ENCODE data around the gene TSTD2. TPM values are rescaled to one million over a fixed set of nuclear protein-coding genes. Genes with fewer than 3 reads are reported as not detected.
A peak's percentile ranks its signal among the peaks of the same experiment; 100 is the strongest.

TSTD2 gene
- total and polyA plus RNA-seq, 4 donors, result 5.8 to 27.2 (median 18.1) TPM

- WGBS, 2 donors, result 71 to 78% methylated on average over 9 of the region's 9 CpGs
- Histone ChIP-seq H3K4me1 (ENCODE audit: control insufficient read depth in 1 of 2, insufficient read depth in 2 of 2, low read length in 2 of 2) (peaks cover 0 to 2% of the 10 kb centered on the region in 2 donors), H3K27ac (ENCODE audit: low read depth in 1 of 2, low read length in 2 of 2) (no peak overlapping the region), H3K36me3 (ENCODE audit: control insufficient read depth in 1 of 2, insufficient read depth in 2 of 2, low read length in 1 of 2) (peaks cover 4 to 7% of the 10 kb centered on the region in 2 donors), H3K4me3 (ENCODE audit: low read length in 2 of 2) (no peak overlapping the region), H3K9me3 (ENCODE audit: control insufficient read depth, low read length) (no peaks in the 10 kb centered on the region), H3K27me3 (ENCODE audit: control insufficient read depth in 1 of 2, insufficient read depth in 2 of 2, low read length in 1 of 2) (no peaks in the 10 kb centered on the region)
- intact Hi-C loops (cut with DNase I), result no loop called here
- no peak for ATAC-seq (ENCODE audit: low FRiP score)
- DNase-seq, result no peak
Observed at GRCh38 chr9:97567182-97567893, 65.8 kb downstream of the TSTD2 start.

GRCh38 chr9:97565262-97565661 lies 67.9 kb downstream of the TSTD2 start:
- DNase-seq (no peak), ATAC-seq (ENCODE audit: low FRiP score) (no peak)
- Histone ChIP-seq H3K4me1 (ENCODE audit: control insufficient read depth in 1 of 2, insufficient read depth in 2 of 2, low read length in 2 of 2) (peaks cover 0 to 2% of the 10 kb centered on the region in 2 donors), H3K9me3 (ENCODE audit: control insufficient read depth, low read length) (no peaks in the 10 kb centered on the region), H3K27me3 (ENCODE audit: control insufficient read depth in 1 of 2, insufficient read depth in 2 of 2, low read length in 1 of 2) (no peaks in the 10 kb centered on the region), H3K4me3 (ENCODE audit: low read length in 2 of 2) (no peak overlapping the region), H3K36me3 (ENCODE audit: control insufficient read depth in 1 of 2, insufficient read depth in 2 of 2, low read length in 1 of 2) (peaks cover 1 to 5% of the 10 kb centered on the region in 2 donors), H3K27ac (ENCODE audit: low read depth in 1 of 2, low read length in 2 of 2) (no peak overlapping the region)
- intact Hi-C loops (cut with DNase I), result no loop called here
- 86 to 96% methylated on average over 5 of the region's 5 CpGs for whole genome bisulfite sequencing, 2 donors

GRCh38 chr9:97564291-97565175 lies 68.6 kb downstream of the TSTD2 start:
- Histone ChIP-seq H3K36me3 (ENCODE audit: control insufficient read depth in 1 of 2, insufficient read depth in 2 of 2, low read length in 1 of 2) (peaks cover 0 to 5% of the 10 kb centered on the region in 2 donors), H3K27ac (ENCODE audit: low read depth in 1 of 2, low read length in 2 of 2) (peak overlapping the region in 1 of 2 donors; percentile 66), H3K4me3 (ENCODE audit: low read length in 2 of 2) (no peak overlapping the region), H3K9me3 (ENCODE audit: control insufficient read depth, low read length) (no peaks in the 10 kb centered on the region), H3K27me3 (ENCODE audit: control insufficient read depth in 1 of 2, insufficient read depth in 2 of 2, low read length in 1 of 2) (no peaks in the 10 kb centered on the region), H3K4me1 (ENCODE audit: control insufficient read depth in 1 of 2, insufficient read depth in 2 of 2, low read length in 2 of 2) (peaks cover 0 to 2% of the 10 kb centered on the region in 2 donors)
- no peak for DNase-seq
- intact Hi-C loops (cut with DNase I), result no loop called here
- WGBS, 2 donors, result 25 to 30% methylated on average over 14 of the region's 14 CpGs
- ATAC-seq (ENCODE audit: low FRiP score), result peak; percentile 73

- intact Hi-C loops (cut with DNase I), result loop anchor here in 1 of 2 donors (2.0 kb wide), 1 partner anchor 63 kb away; the partner anchor contains the start of gene TMOD1
Observed at GRCh38 chr9:97563458-97564135, 69.6 kb downstream of the TSTD2 start.

GRCh38 chr9:97562542-97562941 lies 70.6 kb downstream of the TSTD2 start:
- intact Hi-C loops (cut with DNase I), result loop anchor here in 1 of 2 donors (2.0 kb wide), 1 partner anchor 62 kb away; the partner anchor contains the start of gene TMOD1
- H3K9me3 ChIP-seq (ENCODE audit: control insufficient read depth, low read length), result no peaks in the 10 kb centered on the region
- no peak for DNase-seq
- 90 to 95% methylated on average over 5 of the region's 5 CpGs for whole genome bisulfite sequencing, 2 donors
- peaks cover 0 to 3% of the 10 kb centered on the region in 2 donors for H3K36me3 ChIP-seq (ENCODE audit: control insufficient read depth in 1 of 2, insufficient read depth in 2 of 2, low read length in 1 of 2)
- H3K27me3 ChIP-seq (ENCODE audit: control insufficient read depth in 1 of 2, insufficient read depth in 2 of 2, low read length in 1 of 2), result no peaks in the 10 kb centered on the region
- no peak for ATAC-seq (ENCODE audit: low FRiP score)
- H3K27ac ChIP-seq (ENCODE audit: low read depth in 1 of 2, low read length in 2 of 2), result no peak overlapping the region
- H3K4me1 ChIP-seq (ENCODE audit: control insufficient read depth in 1 of 2, insufficient read depth in 2 of 2, low read length in 2 of 2), result peaks cover 0 to 4% of the 10 kb centered on the region in 2 donors
- H3K4me3 ChIP-seq (ENCODE audit: low read length in 2 of 2), result no peak overlapping the region

More at GRCh38 chr9:97563458-97564135, 69.6 kb downstream of the TSTD2 start:
- Histone ChIP-seq H3K4me3 (ENCODE audit: low read length in 2 of 2) (no peak overlapping the region), H3K27me3 (ENCODE audit: control insufficient read depth in 1 of 2, insufficient read depth in 2 of 2, low read length in 1 of 2) (no peaks in the 10 kb centered on the region), H3K4me1 (ENCODE audit: control insufficient read depth in 1 of 2, insufficient read depth in 2 of 2, low read length in 2 of 2) (peaks cover 0 to 2% of the 10 kb centered on the region in 2 donors), H3K27ac (ENCODE audit: low read depth in 1 of 2, low read length in 2 of 2) (peak overlapping the region in 1 of 2 donors; percentile 66), H3K36me3 (ENCODE audit: control insufficient read depth in 1 of 2, insufficient read depth in 2 of 2, low read length in 1 of 2) (peaks cover 0 to 3% of the 10 kb centered on the region in 2 donors), H3K9me3 (ENCODE audit: control insufficient read depth, low read length) (no peaks in the 10 kb centered on the region)
- WGBS, 2 donors, result 13 to 20% methylated on average over 13 of the region's 13 CpGs
- DNase-seq, result no peak
- peak; percentile 45 for ATAC-seq (ENCODE audit: low FRiP score)

GRCh38 chr9:97561501-97561900 lies 71.7 kb downstream of the TSTD2 start:
- no peak overlapping the region for H3K27ac ChIP-seq (ENCODE audit: low read depth in 1 of 2, low read length in 2 of 2)
- H3K4me3 ChIP-seq (ENCODE audit: low read length in 2 of 2), result no peak overlapping the region
- no peaks in the 10 kb centered on the region for H3K27me3 ChIP-seq (ENCODE audit: control insufficient read depth in 1 of 2, insufficient read depth in 2 of 2, low read length in 1 of 2)
- intact Hi-C loops (cut with DNase I), result no loop called here
- H3K9me3 ChIP-seq (ENCODE audit: control insufficient read depth, low read length), result no peaks in the 10 kb centered on the region
- 89 to 95% methylated on average over 3 of the region's 3 CpGs for WGBS, 2 donors
- H3K4me1 ChIP-seq (ENCODE audit: control insufficient read depth in 1 of 2, insufficient read depth in 2 of 2, low read length in 2 of 2), result peaks cover 0 to 4% of the 10 kb centered on the region in 2 donors
- ATAC-seq (ENCODE audit: low FRiP score) (no peak), DNase-seq (no peak)
- peaks cover 0 to 3% of the 10 kb centered on the region in 2 donors for H3K36me3 ChIP-seq (ENCODE audit: control insufficient read depth in 1 of 2, insufficient read depth in 2 of 2, low read length in 1 of 2)

GRCh38 chr9:97560851-97561250 lies 72.3 kb downstream of the TSTD2 start:
- DNase-seq (no peak), ATAC-seq (ENCODE audit: low FRiP score) (no peak)
- H3K27me3 ChIP-seq (ENCODE audit: control insufficient read depth in 1 of 2, insufficient read depth in 2 of 2, low read length in 1 of 2), result no peaks in the 10 kb centered on the region
- H3K9me3 ChIP-seq (ENCODE audit: control insufficient read depth, low read length), result no peaks in the 10 kb centered on the region
- no peak overlapping the region for H3K4me3 ChIP-seq (ENCODE audit: low read length in 2 of 2)
- peaks cover 0 to 5% of the 10 kb centered on the region in 2 donors for H3K4me1 ChIP-seq (ENCODE audit: control insufficient read depth in 1 of 2, insufficient read depth in 2 of 2, low read length in 2 of 2)
- intact Hi-C loops (cut with DNase I), result no loop called here
- no peak overlapping the region for H3K27ac ChIP-seq (ENCODE audit: low read depth in 1 of 2, low read length in 2 of 2)
- peaks cover 0 to 2% of the 10 kb centered on the region in 2 donors for H3K36me3 ChIP-seq (ENCODE audit: control insufficient read depth in 1 of 2, insufficient read depth in 2 of 2, low read length in 1 of 2)

- Histone ChIP-seq H3K36me3 (ENCODE audit: control insufficient read depth in 1 of 2, insufficient read depth in 2 of 2, low read length in 1 of 2) (no peaks in the 10 kb centered on the region), H3K27ac (ENCODE audit: low read depth in 1 of 2, low read length in 2 of 2) (no peak overlapping the region), H3K27me3 (ENCODE audit: control insufficient read depth in 1 of 2, insufficient read depth in 2 of 2, low read length in 1 of 2) (no peaks in the 10 kb centered on the region), H3K9me3 (ENCODE audit: control insufficient read depth, low read length) (no peaks in the 10 kb centered on the region), H3K4me1 (ENCODE audit: control insufficient read depth in 1 of 2, insufficient read depth in 2 of 2, low read length in 2 of 2) (peaks cover 0 to 7% of the 10 kb centered on the region in 2 donors), H3K4me3 (ENCODE audit: low read length in 2 of 2) (no peak overlapping the region)
- intact Hi-C loops (cut with DNase I), result no loop called here
- WGBS, 2 donors, result 89 to 97% methylated on average over 6 of the region's 6 CpGs
- ATAC-seq (ENCODE audit: low FRiP score) (no peak), DNase-seq (no peak)
Observed at GRCh38 chr9:97560154-97560553, 73.0 kb downstream of the TSTD2 start.
